HG03439 (cell line): ENCODE results near the gene VAV2.
"Not testable (repeated sequence)": the region's sequence is repeated elsewhere in the genome, so short reads cannot be mapped to it uniquely, and the experiment has no call there.

ENCODE experiments used
- ATAC-seq: cut with Tn5 transposase; IDR thresholded peaks from one replicate; pipeline ENCODE4 v1.9.1; 2021; ENCODE audit warnings: mild to moderate bottlenecking, moderate library complexity; ENCODE audit not compliant: unreplicated experiment

The VAV2 gene

GRCh38 chr9:133996531-133997520 lies 4.7 kb upstream of the VAV2 start:
- no peak for ATAC-seq

- ATAC-seq: no peak
These were observed 3.1 kb upstream of the VAV2 start for GRCh38 chr9:133995012-133995896.

GRCh38 chr9:133994353-133995011 lies 2.4 kb upstream of the VAV2 start:
- ATAC-seq: no peak

GRCh38 chr9:133993635-133994253 lies 1.6 kb upstream of the VAV2 start:
- ATAC-seq: no peak

GRCh38 chr9:133992780-133993634 lies 883 bp upstream of the VAV2 start:
- ATAC-seq: peak; percentile 44

GRCh38 chr9:133991214-133991921 lies 756 bp downstream of the VAV2 start:
- ATAC-seq: peak; percentile 10

- no peak for ATAC-seq
These were observed 1.5 kb downstream of the VAV2 start for GRCh38 chr9:133990366-133991213.

GRCh38 chr9:133989625-133990365 lies 2.3 kb downstream of the VAV2 start:
- ATAC-seq: no peak

GRCh38 chr9:133988771-133989170 lies 3.4 kb downstream of the VAV2 start:
- ATAC-seq: not testable (repeated sequence)

GRCh38 chr9:133987946-133988665 lies 4.0 kb downstream of the VAV2 start:
- no peak for ATAC-seq

- ATAC-seq: no peak
These were observed 4.7 kb downstream of the VAV2 start for GRCh38 chr9:133987446-133987788.

- ATAC-seq: no peak
These were observed 5.2 kb downstream of the VAV2 start for GRCh38 chr9:133986774-133987445.

- no peak for ATAC-seq
These were observed 6.1 kb downstream of the VAV2 start for GRCh38 chr9:133986061-133986460.

GRCh38 chr9:133982971-133983720 lies 9.0 kb downstream of the VAV2 start:
- ATAC-seq: no peak

- ATAC-seq: no peak
These were observed 10.0 kb downstream of the VAV2 start for GRCh38 chr9:133981958-133982681.
